SKM-1 treated with dmso at 0.1 percent for 144 hours (cell line): ENCODE results near the gene EDEM3.
"Not testable (repeated sequence)": the region's sequence is repeated elsewhere in the genome, so short reads cannot be mapped to it uniquely, and the experiment has no call there.

Experiments used
- DNase-seq: peaks from one replicate; lab custom pipeline; 2025; ENCODE audit not compliant: unreplicated experiment; lab: John Stamatoyannopoulos, UW

EDEM3 gene

GRCh38 chr1:184739796-184740195, 14.9 kb downstream of the EDEM3 start:
- no peak for DNase-seq

- DNase-seq = no peak
These were observed 15.6 kb downstream of the EDEM3 start for GRCh38 chr1:184739070-184739469.

- no peak for DNase-seq
These were observed 19.7 kb downstream of the EDEM3 start for GRCh38 chr1:184734980-184735379.

- DNase-seq = no peak
These were observed 29.8 kb downstream of the EDEM3 start for GRCh38 chr1:184724843-184725242.

GRCh38 chr1:184716158-184716557, 38.5 kb downstream of the EDEM3 start:
- no peak for DNase-seq

GRCh38 chr1:184709418-184709817, 45.2 kb downstream of the EDEM3 start:
- no peak for DNase-seq

DNA sequence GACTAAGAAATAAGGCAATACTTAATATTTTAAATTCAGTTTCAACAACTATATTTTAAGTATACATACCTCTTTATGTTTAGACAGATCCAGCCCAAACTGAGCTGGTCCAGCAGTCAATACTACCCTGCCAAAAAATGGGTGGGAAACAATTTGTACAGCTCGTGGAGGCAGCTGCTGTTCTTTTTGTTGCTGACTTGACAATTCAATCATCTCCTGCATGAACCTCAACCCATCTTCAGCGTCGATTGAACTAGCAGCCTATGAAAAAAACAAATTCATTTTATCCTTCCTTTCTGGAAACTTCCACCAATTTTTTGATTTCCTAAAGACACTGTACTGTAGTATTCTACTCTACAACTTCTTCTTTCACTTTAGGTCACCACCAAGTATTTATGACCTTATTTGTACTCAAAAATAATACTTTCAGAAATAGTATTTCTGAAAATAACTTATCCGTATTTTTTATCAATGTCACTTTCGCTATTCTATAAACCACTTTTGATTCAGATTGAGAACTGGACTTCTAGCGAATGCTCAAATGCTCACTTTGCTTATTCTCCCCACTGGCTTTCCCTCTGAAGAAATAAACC, 46.5 kb downstream of the EDEM3 start:
- no peak for DNase-seq

DNA sequence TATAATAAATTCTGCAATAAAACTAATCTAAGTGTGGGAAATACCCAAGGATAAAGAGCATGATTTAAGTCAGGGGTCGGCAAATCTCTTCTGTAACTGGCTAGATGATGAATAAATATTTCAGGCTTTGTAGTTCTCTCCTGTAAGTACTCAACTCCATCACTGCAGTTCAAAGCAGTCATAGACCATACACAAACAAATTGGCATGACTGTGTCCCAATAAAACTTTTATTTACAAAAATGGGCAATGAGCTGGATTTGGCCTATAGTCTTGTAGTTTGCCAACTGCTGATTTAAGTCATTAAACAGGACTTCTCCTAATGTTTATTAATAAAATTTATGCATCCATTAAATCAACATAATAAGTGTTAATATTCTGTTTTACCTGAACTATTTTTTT, 49.4 kb downstream of the EDEM3 start:
- DNase-seq = no peak

DNA sequence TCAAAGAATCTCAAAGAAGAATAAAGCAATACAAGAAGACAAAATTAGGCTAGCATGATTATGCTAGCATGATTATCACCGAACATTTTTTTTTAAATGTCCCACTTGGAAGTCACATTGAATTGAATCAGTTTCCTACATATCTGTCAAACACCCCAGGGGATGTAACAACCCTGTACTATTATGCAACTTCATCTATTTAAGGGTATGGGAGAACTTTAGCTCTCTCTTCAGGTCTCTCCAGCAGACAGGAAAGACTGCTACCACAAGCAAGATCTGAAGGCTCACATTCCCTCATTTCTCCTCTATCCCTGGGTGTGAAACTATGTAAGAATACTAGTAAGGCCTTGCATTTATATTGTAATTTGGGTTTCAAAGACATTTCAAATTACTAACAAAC, 52.8 kb downstream of the EDEM3 start:
- DNase-seq = no peak

- DNase-seq = no peak
These were observed 55.7 kb downstream of the EDEM3 start for GRCh38 chr1:184698969-184699368.

DNA sequence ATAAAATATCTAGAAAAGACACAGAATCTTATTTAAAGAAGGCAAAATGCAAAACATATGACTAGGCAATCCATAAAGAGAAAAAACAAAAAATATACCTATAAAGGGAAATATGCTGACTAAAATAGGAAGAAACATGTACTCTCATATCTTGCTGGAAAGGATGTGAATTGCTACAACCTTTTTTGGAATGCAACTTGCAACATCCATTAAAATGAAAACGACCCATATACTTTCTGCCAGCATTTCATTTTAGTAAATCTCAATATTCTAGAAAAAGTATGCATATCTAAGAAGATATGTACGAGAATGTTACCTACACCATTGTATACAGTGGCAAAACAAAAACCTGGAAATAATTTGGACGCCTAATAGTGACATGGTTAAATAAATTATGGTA, 56.6 kb downstream of the EDEM3 start:
- DNase-seq = no peak

DNA sequence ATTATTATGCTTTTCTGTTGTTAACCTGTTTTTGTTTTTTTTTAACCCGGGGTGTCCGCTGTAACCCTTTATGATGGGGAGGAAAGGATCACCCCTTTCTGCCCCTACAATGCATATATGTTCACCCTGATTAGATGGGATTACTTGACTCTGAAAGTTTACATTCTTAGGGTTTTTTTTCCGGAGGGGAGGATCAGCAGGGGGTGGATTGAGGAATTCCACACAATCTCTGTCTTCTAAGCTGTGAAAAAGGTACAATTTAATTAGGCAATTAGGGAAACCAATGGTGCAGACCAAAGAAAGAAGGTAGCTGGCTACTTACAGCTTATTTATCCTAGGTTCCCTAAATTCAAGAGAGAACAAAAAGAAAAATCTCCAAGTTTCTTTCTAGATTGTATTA, 58.3 kb downstream of the EDEM3 start:
- no peak for DNase-seq

DNA sequence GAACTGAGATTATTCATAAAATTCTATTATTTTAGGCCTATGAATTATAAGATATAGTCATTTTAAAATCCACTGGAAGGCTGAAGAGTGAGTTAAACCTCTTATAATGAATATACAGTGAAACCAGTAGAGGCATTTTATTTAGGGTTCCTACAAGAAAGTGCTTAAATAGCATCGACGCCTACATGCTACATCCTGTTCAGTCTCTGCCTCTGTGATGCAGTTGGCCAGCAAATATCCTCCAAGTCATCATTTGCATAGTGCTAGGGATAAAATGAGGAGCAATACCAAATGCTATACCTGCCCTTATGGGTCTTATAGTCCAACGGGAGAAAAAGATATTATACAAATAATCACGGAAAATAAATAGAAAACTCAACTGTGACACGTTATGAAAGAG, 59.6 kb downstream of the EDEM3 start:
- DNase-seq = no peak

DNA sequence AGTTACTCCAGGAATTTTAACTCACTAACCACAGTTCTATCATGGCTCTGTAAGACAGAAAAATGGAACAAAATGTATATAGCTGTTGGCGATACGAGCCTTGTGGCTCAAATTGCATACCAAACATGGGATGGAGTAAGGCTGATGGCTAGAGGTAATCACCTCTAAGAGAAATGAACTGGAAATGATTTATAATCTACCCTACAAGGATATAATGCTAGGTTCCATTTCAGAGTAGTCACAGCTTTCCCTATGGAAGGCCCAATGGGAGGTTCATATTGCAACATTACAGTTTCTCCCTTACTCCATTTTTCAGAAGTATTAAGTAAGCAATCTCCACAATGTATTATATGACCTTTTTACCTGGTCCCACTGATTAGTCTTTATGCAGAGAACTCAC, 61.6 kb downstream of the EDEM3 start:
- no peak for DNase-seq

DNA sequence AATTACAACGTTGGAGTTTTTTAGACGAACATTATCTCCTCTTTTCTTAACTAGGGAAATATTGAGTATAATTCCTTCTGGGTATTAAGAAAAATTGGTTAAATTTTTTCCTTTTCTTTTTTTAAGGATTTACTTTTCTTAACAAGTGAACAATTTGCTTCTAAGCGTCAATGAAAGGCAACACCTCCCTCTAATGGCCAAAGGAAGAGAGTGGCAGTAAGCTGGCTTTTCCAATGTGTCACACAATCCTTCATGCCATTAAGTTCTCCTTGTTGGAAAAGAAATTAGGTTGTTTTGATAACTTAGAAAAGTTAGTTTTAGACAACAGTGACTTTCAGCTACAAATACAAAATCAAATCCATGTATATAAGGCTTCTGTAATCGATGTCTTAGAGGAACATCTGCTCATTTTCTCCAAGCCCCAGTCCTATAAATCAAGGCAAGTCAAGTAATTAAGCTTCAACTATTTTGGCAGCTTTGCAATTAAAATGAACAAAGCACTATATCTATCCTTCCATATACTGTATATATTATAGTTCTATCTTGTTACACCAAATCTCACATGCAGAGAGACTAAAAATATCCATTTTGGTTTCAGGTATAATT, 62.8 kb downstream of the EDEM3 start:
- DNase-seq = peak; percentile 21

DNA sequence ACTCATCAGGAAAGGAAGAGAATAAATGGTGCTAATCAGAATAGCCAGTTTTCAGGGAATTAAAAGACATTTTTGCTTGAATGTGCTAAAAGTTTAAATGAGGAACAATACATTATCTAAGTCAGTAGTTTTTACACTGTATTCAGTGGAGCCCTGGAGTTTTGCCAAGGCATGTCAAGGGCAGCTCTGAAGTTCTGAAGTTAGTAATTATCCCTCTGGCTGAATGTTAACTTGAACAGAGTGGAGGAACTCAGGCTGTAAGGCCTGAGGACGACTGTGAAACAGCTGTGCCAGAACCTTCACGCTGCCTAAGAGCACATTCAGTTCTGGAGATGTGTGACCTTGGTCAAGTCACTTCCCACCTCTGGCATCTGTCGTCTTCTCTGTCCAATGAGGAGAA, 68.1 kb downstream of the EDEM3 start:
- DNase-seq = no peak

DNA sequence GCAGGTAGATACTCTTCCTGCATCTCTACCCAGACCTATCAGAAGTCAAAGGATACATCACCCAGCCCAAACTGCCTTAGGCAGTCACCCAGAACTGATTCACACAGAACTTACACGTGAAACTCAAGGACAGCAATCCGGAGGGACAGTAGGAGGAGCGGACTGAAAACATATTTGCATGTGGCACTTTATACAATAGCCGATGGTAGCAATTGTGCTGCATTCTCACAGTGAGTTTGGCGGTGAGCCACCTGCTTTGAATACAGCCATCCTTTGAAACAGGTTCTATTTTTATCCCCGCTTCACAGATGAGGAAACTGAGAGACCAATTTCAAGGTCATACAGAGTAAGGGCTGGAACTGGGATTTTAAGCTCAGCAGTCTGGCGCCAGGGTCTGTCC, 69.5 kb downstream of the EDEM3 start:
- no peak for DNase-seq

GRCh38 chr1:184684285-184685074, 70.2 kb downstream of the EDEM3 start:
- DNase-seq = no peak

DNA sequence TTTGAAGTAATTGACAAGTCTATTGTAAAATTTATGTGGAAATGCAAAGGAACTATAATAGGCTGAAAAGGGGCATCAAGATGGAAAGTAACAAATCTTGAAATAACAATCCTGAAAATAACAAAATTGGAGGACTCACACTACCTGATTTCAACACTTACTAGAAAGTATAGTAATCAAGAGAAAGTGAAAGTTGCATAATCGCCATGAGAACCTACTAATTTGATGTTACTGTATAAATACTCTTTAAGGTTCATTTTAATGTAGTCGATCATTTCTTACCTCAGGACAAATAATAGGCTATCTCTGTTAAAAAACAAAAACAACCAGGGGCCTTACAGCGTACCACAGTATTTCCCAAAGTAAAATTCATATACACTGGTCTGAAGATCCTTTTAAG, 71.7 kb downstream of the EDEM3 start:
- DNase-seq = no peak

DNA sequence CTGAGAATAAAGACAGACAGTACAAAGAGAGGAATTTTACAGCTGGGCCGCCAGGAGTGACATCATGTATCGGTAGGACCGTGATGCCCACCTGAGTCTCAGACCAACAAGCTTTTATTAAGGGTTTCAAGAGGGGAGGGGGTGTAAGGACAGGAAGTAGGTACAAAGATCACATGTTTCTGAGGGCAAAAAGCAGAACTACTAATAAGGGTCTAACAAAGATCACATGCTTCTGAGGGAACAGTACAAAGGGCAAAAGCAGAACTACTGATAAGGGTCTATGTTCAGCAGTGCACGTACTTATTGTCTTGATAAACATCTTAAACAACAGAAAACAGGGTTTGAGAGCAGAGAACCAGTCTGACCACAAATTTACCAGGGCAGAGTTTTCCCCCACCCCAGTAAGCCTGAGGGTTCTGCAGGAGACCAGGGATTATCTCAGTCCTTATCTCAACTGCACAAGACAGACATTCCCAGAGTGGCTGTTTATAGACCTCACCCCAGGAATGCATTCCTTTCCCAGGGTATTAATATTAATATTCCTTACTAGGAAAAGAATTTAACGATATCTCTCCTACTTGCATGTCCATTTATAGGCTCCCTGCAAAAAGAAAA, 73.9 kb downstream of the EDEM3 start:
- not testable (repeated sequence) for DNase-seq

DNA sequence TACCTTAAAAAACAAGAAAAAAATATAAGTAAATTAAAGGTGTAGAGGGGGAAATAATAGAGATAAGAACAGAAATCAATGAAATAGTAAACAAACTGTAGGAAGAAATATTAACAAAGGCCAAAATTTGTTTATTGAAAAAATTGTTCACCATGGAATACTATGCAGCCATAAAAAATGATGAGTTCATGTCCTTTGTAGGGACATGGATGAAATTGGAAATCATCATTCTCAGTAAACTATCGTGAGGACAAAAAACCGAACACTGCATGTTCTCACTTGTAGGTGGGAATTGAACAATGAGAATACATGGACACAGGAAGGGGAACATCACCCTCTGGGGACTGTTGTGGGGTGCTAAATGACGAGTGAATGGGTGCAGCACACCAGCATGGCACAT, 75.2 kb downstream of the EDEM3 start:
- not testable (repeated sequence) for DNase-seq

- DNase-seq = no peak
These were observed 77.3 kb downstream of the EDEM3 start for GRCh38 chr1:184677344-184677743.
